Stromal cell of bone marrow (primary cell): ENCODE results near the gene SNRNP200.
A peak's percentile ranks its signal among the peaks of the same experiment; 100 is the strongest.

Experiments
- DNase-seq: peaks from one replicate; pipeline ENCODE4 v3.0.0-alpha.2; 2012; ENCODE audit warnings: low read depth

The SNRNP200 gene

DNA sequence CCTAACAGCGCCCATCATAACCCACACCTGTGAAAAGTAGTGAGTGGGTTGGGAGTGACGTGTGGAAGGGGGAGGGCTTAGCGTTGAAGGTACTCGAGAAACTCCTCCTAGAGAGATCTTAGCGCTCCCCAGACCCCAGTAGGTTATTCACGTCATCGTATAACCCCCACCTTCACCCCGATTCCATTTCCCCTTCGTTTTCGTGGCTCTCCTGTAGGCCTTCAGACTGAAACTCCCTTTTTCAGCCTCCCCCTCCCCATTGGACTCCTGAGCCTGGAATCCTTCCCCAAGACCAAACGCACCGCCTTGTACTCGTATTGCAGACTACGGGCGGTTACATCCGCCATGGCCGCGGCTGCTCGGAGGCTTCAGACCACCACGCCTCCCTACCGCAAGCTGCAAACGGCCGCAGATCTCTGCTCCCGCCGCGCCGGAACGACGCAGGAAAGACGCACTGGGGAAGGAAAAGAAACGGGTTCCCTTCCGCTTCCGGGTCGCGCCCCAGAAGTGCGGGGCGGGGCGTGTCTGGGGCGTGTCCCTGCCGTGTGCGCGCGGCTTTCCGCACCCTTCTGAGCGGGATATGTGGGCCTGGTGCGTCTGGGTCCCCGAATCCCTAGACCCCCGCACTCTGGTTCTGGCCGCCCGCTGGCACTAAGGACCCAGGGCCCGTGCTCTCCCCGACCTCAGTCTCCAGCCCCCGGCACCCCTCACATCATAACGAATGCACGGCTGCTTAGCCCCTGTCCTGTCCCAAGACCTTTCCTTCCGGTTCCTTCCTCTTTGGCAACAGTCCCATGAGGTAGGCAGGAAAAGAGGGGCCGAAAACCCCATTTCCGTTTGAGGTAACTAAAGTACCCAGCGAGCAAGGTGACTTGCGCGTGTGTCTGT is at the start of gene SNRNP200:
TSS of gene SNRNP200 (minus strand) at position 456 of the 888 bp plus-strand sequence. CDS start at position 347, 109 bp downstream.
- peak; percentile 67 for DNase-seq

DNA sequence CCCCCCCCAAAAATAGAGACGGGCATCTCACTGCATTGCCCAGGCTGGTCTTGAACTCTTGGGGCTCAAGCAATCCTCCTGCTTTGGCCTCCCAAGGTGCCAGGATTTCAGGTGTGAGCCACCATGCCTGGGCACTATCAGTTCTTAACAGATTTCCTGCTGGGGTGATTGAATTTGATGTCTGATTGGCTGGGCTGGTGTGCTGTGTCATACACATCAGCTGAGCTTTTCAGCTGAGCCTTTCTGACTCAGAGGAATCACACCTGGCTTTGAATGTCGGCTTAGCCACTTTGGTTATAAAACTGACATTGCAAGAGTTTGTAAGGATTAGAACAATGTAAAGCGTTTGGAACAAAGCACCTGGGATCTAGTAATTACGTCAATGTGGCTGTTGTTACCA is 49.1 kb upstream of the SNRNP200 start:
- DNase-seq, result no peak

DNA sequence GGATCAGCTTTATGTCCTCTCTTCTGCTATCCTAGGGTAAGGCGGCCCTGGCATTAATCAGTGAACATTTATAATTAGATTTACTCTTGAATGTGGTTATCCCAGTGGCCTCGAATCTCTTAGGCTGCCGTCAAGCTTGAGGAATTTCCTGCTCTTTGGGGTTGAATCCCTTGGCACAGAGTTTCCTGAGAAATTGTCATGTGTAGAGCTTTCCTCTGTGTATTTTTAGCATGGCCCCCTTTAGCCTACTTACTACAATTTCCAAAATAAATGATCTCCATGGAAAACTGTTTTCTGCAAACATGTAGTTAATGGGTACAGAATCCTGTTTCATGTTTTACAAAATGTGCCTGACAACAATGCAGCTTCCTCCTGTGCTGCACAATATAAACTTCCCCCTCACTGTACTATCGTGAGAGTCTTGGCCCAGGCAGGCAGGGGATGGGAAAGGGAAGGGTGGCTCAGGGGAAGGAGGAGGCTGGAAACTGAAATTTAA is 48.3 kb upstream of the SNRNP200 start:
- DNase-seq, result peak; percentile 85

DNA sequence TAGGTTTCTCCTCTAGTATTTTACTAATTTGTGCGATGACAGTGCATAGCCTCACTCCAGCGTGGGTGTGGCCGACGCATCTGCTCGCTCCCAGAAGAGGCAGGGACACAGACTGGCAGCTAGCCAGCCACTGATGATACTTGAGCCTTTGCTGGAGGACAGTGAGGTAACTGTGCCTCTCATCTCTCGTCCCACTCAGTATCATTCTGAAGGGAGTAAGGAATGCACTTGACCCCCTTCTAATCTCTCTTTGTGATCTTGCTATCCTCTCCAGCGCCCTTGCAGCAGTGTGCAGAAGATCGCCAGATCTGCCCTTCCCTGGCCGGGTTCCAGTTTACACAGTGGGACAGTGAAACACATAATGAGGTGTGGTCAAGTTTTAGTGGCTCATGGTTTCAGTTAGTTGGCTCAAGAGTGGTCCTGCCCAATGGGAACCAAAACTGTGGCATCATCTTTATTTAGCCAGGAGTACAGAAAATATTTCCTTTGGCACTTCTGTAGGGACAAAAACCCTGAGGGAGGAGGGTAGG is 47.8 kb upstream of the SNRNP200 start:
- DNase-seq, result peak; percentile 21

DNA sequence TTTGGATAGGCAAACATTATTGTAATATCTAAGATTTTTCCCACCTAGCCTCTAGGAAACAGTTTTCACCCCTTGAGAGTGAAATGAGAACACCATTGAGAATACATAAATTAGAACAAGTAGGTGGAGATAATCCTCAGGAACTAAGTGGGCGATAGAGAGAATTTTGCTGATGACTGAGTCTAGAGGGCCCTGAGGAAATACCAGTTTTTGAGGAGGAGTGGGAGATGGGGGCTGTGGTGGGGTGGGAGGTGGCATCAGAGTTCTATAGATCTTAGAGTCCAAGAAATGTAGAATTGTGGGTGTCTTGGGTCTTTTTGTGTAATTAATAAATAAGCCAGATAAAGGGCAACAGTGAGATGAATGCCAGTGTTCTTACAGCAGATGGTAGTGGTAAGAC is 42.0 kb upstream of the SNRNP200 start:
- DNase-seq, result no peak

DNA sequence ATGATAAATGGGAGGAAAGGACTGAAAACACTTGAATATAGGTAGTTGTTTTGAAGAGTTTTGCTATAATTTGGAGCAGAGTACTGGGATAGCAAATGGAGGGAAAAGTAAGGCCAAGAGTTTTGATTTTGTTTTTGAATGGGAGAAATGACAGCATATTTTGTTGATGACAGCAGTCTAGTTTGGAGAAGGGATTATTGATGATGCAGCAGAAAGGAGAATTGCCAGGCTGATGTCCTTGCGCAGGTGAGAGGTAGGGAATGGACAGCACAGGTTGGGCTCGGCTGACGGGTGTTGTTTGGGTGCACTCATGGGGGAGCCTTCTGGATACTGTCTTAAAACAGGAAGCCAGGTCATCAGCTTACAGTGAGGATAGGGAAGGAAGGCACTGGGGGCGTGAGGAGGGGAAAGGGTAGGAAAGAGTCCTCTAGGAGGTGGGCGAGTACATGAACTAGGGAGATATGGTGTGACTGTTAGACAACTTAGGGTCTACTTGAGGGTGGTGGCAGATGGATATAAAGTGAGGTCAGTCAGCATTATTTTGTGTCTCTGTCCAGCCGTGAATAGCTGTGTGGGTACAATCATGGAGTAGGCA is 40.6 kb upstream of the SNRNP200 start:
- DNase-seq, result no peak

DNA sequence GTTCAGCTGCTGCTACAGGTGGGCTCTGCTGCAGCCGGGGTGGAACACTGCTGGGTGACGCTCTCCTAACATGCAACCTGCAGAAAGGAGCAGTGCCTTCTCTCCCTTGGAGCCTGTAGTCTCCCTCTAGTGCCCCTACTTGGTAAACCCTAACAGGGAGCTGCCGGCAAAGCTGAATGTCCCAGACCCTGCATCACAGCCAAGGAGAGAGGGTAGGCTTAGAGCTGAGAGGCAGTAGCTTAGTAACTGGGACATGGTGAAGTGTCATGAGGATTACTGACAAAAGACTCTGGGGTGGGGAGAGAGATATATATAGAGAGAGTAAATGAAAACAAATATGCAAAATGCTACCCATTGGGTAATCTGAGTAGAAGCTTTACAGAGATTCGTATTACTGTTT is 40.1 kb upstream of the SNRNP200 start:
- no peak for DNase-seq

DNA sequence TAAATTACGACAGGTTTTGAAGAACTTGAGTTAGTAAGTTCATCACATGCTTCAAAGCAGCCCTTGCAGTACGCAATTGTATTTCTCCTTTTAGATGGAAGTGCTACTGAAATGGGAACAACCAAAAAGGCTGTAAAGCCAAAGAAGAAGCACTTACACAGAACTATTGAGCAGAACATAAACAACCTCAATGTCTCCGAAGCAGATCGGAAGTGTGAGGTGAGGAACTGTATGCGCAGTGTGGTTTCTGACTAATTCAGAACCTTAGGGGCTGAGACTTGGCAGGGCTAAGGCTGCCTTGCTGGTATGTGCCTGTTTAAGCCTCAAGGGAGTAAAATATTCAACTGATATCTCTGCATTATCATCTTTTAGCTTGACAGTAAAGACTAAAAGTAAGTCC is 38.7 kb upstream of the SNRNP200 start:
- no peak for DNase-seq

DNA sequence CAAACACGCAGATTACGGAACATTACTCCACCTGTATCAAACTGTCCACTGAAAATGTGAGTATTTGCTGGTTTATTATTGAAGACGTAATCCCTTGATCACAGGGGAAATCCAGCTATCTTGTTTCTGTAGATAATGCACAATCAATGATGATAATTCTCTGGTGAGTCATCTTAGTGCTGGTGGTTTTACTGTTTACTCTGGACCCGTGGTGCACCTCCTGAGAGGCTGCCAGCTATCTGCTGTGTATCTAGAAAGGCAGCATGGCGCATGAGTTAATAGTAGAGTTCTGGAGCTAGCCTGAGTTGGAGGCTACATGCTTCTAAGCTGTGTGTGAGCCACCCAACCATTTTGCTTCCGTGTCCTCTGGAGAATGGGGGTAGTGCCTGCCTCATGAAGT is 36.7 kb upstream of the SNRNP200 start:
- DNase-seq, result peak; percentile 27

DNA sequence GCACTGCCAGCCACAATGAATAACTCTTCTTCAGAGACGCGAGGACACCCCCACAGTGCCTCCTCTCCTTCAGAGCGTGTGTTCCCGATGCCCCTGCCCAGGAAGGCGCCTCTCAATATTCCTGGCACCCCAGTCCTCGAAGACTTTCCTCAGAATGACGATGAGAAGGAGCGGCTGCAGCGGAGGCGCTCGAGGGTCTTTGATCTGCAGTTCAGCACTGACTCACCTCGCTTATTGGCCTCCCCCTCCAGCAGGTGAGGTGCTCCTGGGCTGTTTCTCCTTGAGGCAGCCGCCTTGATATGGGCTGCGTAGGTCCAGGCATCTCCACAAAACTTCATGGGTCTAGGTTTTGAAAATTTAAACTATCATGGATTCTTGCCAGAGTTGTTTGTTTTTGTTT is 36.3 kb upstream of the SNRNP200 start:
- DNase-seq, result no peak

DNA sequence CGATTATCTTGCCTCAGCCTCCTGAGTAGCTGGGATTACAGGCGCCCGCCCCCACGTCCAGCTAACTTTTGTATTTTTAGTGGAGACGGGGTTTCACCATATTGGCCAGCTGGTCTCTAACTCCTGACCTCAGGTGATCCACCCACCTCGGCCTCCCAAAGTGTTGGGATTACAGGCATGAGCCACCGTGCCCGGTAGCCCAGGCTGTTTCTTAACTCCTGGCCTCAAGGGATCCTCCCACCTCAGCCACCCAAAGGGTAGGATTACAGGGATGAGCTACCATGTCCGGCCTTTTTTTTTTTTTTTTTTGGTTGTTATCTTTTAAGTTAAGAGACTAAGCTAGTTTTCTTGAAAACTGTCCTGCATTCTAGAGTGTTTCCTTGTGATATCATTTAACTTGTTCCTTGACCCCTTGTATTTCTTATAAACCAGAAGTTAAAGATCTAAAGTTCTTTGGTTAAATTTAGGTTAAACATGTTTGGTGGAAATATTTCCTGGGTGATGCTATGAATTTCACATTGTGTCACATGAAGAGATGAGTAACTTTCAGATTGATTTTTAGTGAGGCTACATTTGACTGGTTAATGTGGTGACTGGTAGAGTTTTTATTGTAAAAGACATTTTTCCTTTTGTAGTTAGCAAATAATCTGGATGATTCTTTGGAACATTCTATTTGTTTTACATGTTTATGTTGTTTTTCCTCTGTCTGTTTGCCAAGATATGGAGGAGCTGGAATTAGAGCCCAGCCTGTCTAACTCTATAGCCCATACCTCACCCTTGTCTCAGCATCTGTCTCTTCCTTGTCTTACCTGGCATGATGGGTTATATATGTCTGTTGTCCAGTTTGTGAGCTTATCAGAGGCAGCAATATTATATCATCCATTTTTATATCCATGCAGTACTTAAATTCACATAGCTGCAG is 35.4 kb upstream of the SNRNP200 start:
- DNase-seq, result peak; percentile 34

DNA sequence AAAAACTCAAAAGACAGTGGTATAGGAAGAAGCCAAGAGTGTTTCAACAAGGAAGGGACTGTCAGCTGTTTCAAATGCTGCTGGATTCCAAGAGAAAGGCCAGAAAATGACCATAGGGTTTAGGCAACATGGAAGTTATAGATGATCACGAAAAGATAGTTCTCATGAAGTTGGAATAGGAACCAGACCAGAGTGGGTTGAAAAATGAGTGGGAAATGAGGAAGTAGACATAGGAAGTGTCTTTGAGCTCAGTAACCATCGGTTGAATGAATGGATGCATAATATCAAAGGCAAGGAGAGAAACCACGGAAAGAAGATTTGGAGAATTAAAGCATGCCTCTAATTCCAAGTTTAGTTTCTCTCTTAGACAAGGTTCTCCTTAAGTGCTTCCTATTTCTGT is 31.5 kb upstream of the SNRNP200 start:
- DNase-seq, result no peak

DNA sequence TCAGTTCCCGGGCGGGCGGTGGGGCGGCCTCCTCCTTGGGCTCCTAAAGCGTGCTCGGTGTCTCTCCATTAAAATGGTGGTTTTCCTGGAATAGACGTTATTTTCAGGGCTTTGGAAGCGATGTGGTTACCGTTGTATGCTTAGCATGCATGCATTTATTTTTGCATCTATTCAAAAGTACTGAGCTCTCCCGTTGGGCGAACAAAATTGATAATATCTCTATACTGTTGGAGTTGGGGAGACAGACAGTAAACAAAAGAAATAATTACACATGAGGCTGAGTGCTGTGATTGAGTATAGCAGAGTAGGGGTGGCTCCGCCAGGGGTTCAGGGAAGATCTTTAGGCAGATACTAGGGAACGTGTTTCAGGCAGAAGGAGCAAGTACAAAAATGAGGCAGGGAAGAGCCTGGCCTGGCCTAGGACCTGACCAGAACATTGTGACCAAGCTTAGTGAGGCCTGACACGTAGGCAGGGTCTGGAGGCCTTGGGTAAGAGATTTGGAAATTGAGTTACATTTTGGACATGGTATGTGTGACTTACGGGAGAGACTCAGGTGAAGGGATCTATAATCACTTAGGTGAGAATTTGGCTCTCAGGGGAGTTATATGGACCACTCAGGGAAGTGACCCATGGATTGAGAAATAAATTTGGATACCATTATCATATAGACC is 30.9 kb upstream of the SNRNP200 start:
- no peak for DNase-seq

DNA sequence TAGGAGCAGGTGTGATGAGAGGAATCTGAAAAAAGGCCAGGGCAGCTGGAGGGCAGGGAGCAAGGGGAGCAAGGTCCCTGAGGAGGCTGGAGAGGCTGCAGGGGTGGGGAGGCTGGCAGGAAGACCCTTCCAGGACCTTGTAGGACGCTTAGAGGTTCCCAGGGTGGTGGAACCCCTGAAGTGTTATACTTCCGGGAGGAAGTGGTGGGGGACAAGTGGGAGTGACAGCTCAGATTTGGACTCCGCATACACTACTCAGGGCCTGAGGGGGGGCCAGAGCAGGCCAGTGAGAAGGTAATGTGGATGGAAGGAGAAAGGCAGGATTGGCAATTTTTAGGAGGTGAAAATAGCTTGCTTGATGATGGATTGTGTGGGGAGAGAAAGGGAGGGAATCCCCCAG is 28.4 kb upstream of the SNRNP200 start:
- no peak for DNase-seq

DNA sequence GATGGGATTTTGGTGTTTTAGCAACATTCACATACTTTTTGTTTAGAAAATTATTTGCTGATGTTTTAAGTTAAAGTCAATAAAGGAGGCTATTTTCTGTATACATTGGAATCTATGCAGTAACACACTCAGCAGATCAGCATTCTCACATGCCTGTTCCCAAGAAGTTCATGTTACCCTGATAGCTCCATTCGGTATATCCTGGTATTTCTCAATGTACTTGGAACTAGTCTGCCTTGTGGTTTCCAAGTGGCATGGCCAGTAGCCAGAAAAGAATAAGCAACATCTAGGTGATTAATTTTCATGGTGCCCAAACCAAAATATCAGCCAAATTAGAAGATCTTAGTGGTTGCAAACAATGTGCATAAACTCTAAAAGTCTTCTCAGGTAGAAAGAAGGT is 25.1 kb upstream of the SNRNP200 start:
- no peak for DNase-seq

DNA sequence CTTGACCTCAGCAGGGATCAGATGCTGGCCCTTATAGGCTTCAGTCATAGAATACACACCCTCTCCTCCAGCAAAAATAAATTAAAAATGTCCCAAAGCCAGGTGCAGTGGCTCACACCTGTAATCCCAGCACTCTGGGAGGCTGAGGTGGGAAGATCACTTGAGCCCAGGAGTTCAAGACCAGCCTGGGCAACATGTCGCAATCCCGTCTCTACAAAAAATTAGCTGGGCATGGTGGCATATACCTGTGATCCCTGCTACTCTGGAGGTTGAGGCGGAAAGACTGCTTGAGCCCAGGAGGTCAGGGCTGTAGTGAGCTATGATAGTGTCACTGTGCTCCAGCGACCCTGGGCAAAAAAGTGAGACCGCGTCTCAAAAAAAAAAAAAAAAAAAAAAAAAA is 24.5 kb upstream of the SNRNP200 start:
- DNase-seq, result no peak

DNA sequence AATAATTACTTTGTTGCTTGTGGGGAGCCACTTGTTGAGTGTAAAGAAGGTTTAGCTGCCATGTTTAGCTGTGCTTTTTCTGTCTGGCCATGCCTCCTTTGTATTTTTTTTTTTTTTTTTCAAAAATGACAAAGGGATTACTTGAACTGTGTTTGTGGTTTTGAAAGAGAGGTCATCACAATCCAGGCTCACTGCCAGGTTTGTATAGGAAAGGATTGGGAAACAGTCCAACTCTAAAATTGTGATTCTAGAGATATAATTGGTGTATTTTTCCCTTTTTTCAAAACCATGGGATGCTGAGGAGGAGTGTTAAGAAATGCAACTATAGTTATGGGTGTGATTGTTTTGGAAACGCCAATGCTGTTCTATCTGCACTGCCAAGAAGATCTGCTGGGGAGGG is 24.1 kb upstream of the SNRNP200 start:
- peak; percentile 67 for DNase-seq

DNA sequence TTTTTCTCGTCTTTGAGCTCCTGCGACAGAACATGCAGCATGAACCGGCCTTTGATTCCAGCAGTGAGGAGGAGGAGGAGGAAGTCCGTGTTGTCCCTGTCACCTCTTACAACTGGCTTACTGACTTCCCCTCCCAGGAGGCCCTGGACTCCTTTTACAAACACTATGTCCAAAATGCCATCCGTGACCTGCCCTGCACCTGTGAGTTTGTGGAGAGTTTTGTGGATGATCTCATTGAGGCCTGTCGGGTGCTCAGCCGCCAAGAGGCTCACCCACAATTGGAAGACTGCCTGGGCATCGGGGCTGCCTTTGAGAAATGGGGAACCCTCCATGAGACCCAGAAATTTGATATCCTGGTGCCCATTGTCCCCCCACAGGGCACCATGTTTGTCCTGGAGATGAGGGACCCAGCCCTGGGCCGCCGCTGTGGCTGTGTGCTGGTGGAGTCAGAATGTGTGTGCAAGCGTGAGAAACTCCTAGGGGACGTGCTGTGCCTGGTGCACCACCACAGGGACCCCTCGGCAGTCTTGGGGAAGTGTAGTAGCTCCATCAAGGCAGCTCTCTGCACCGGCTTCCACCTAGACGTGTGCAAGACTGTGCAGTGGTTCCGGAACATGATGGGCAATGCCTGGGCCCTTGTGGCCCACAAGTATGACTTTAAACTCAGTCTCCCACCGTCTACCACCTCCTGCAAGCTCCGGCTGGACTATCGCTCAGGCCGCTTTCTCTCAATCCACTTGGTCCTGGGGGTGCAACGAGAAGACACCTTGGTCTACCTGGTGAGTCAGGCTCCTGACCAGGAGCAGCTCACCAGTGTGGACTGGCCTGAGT is 21.9 kb upstream of the SNRNP200 start:
- DNase-seq, result no peak

DNA sequence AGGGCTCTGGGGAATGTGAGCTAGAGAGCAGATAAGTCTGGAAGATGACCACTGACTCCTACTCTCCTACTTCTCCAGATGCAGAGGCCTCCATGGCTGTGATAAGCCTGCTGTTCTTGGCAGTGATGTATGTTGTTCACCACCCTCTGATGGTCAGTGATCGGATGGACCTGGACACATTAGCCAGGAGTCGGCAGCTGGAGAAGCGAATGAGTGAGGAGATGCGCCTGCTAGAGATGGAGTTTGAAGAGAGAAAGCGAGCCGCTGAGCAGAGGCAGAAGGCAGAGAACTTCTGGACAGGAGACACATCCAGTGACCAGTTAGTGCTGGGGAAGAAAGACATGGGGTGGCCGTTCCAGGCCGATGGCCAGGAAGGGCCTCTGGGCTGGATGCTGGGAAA is 21.2 kb upstream of the SNRNP200 start:
- no peak for DNase-seq

DNA sequence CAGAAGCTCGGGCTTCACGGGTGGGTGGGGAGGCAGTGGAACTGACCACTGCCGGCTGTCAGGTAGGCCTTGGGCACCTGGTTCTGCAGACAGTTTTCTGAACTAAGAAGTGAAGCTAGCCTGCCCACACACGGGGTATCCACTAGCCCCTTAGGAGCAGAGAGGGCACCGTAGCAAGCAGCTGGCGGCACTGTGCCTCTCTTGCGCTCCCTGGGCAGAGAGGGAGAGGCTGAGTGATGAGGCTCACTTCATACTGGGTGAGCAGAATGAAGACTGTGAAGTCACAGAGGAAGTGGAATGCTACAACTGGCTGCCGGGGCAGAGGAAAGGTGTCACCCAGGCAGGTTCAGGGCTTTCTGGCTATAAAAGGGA is 20.5 kb upstream of the SNRNP200 start:
- no peak for DNase-seq
